ENCODE measurements around the gene B3GALT5.

Gene B3GALT5

DNA sequence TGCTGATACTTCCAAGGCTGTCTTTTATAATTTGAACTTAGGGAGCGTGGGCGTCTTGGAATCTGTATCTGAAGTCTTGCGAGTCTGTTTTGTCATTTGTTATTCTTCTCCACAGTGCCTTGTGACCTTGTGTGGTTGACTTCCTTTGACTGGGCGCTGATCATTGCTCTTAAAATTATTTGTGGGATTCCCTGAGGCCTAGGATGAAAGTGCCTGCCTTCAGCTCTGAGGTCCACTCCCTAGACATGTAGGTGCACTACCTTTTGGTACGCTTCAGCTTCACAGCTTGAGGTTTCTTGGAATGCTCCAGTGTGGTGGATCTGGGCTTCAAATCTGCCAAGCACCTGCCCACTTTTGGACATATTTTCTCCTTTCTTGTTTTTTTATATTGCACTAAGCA lies 82.0 kb downstream of the B3GALT5 start:
- DNase-seq (no peak), ATAC-seq (ENCODE audit: insufficient read depth, low read depth) (no peak)
- H3K4me2 ChIP-seq (ENCODE audit: insufficient read depth, low read length), result no peak overlapping the region
- no peaks in the 10 kb centered on the region for H3K79me2 ChIP-seq (ENCODE audit: insufficient read depth, low read length)
- H4K20me1 ChIP-seq (ENCODE audit: insufficient read depth, low read length), result no peaks in the 10 kb centered on the region
- peaks cover 3% of the 10 kb centered on the region for H3K27me3 ChIP-seq (ENCODE audit: insufficient read depth, low read length, poor library complexity)
- no peaks in the 10 kb centered on the region for H3K9me3 ChIP-seq (ENCODE audit: insufficient read depth, low read length, severe bottlenecking)
- H3K27ac ChIP-seq (ENCODE audit: low read length), result no peak overlapping the region
- TF ChIP-seq EZH2 (IDR thresholded peaks at IDR 0.05; ENCODE audit: borderline replicate concordance, low read depth, low read length, severe bottlenecking), result no peak
- TF ChIP-seq, protein P1, sequence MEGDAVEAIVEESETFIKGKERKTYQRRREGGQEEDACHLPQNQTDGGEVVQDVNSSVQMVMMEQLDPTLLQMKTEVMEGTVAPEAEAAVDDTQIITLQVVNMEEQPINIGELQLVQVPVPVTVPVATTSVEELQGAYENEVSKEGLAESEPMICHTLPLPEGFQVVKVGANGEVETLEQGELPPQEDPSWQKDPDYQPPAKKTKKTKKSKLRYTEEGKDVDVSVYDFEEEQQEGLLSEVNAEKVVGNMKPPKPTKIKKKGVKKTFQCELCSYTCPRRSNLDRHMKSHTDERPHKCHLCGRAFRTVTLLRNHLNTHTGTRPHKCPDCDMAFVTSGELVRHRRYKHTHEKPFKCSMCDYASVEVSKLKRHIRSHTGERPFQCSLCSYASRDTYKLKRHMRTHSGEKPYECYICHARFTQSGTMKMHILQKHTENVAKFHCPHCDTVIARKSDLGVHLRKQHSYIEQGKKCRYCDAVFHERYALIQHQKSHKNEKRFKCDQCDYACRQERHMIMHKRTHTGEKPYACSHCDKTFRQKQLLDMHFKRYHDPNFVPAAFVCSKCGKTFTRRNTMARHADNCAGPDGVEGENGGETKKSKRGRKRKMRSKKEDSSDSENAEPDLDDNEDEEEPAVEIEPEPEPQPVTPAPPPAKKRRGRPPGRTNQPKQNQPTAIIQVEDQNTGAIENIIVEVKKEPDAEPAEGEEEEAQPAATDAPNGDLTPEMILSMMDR (IDR thresholded peaks at IDR 0.05; ENCODE audit: borderline replicate concordance, extremely low read depth, low read length, poor library complexity, severe bottlenecking), result no peak
- H2AFZ ChIP-seq (ENCODE audit: low read depth, low read length), result no peak overlapping the region
- no peaks in the 10 kb centered on the region for H3K4me1 ChIP-seq (ENCODE audit: insufficient read depth, low read length)
- H3K4me3 ChIP-seq (ENCODE audit: low read depth in 1 of 2, low read length in 2 of 2), result no peak overlapping the region
- H3K36me3 ChIP-seq (ENCODE audit: insufficient read depth, low read length), result no peaks in the 10 kb centered on the region
- no peak overlapping the region for H3K9ac ChIP-seq (ENCODE audit: low read depth, low read length)

DNA sequence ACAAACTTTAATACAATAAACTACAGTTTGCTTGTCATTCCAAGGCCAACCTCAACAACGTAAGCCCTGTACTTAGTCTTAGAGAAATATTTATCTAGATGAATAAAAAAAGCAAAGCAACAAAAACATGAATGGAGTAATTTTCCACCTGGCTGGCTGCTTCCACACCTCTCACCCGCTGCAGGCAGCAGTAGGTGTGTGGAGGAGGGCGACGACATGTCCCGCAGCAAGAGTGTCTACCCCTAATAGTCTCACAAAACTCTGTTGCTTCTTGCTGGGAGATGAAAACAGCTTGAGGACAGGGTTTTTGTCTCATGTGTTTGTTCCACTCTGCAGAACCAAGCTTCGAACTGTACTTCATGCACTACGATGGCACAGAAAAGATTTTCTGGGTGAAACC lies 83.5 kb downstream of the B3GALT5 start:
- H4K20me1 ChIP-seq (ENCODE audit: insufficient read depth, low read length), result no peaks in the 10 kb centered on the region
- no peaks in the 10 kb centered on the region for H3K4me1 ChIP-seq (ENCODE audit: insufficient read depth, low read length)
- ATAC-seq (ENCODE audit: insufficient read depth, low read depth), result no peak
- no peaks in the 10 kb centered on the region for H3K79me2 ChIP-seq (ENCODE audit: insufficient read depth, low read length)
- H2AFZ ChIP-seq (ENCODE audit: low read depth, low read length), result no peak overlapping the region
- H3K4me3 ChIP-seq (ENCODE audit: low read depth in 1 of 2, low read length in 2 of 2), result no peak overlapping the region
- no peak overlapping the region for H3K4me2 ChIP-seq (ENCODE audit: insufficient read depth, low read length)
- no peak for DNase-seq
- TF ChIP-seq, protein P1 (IDR thresholded peaks at IDR 0.05; ENCODE audit: borderline replicate concordance, extremely low read depth, low read length, poor library complexity, severe bottlenecking), result no peak
- TF ChIP-seq EZH2 (IDR thresholded peaks at IDR 0.05; ENCODE audit: borderline replicate concordance, low read depth, low read length, severe bottlenecking), result no peak
- H3K27me3 ChIP-seq (ENCODE audit: insufficient read depth, low read length, poor library complexity), result peaks cover 3% of the 10 kb centered on the region
- H3K36me3 ChIP-seq (ENCODE audit: insufficient read depth, low read length), result no peaks in the 10 kb centered on the region
- no peaks in the 10 kb centered on the region for H3K9me3 ChIP-seq (ENCODE audit: insufficient read depth, low read length, severe bottlenecking)
- no peak overlapping the region for H3K27ac ChIP-seq (ENCODE audit: low read length)
- H3K9ac ChIP-seq (ENCODE audit: low read depth, low read length), result no peak overlapping the region

DNA sequence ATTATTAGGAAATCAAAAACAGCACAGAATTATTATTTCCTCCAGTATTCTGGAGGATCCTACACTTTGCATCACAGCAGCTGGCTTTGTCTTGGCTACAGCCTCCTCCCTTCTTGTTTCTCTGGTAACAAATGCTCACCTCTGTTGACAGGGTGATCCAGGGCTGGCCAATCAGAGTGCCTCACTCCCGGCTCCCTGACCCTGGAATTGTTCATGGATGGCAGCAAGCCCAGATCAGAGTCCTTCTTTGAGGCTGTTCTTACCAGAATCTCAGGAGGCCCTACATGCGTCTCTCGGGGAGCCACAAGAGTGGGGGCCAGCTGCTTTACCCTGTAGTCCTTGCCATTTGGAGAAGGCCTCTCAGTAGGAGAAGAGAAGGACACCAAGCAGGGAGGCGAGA lies 83.9 kb downstream of the B3GALT5 start:
- DNase-seq (no peak), ATAC-seq (ENCODE audit: insufficient read depth, low read depth) (no peak)
- Histone ChIP-seq H2AFZ (ENCODE audit: low read depth, low read length) (no peak overlapping the region), H3K4me2 (ENCODE audit: insufficient read depth, low read length) (no peak overlapping the region), H3K27me3 (ENCODE audit: insufficient read depth, low read length, poor library complexity) (peaks cover 3% of the 10 kb centered on the region), H3K4me3 (ENCODE audit: low read depth in 1 of 2, low read length in 2 of 2) (no peak overlapping the region), H3K79me2 (ENCODE audit: insufficient read depth, low read length) (no peaks in the 10 kb centered on the region), H4K20me1 (ENCODE audit: insufficient read depth, low read length) (no peaks in the 10 kb centered on the region), H3K4me1 (ENCODE audit: insufficient read depth, low read length) (no peaks in the 10 kb centered on the region), H3K36me3 (ENCODE audit: insufficient read depth, low read length) (no peaks in the 10 kb centered on the region), H3K9me3 (ENCODE audit: insufficient read depth, low read length, severe bottlenecking) (no peaks in the 10 kb centered on the region), H3K27ac (ENCODE audit: low read length) (no peak overlapping the region), H3K9ac (ENCODE audit: low read depth, low read length) (no peak overlapping the region)
- TF ChIP-seq EZH2 (IDR thresholded peaks at IDR 0.05; ENCODE audit: borderline replicate concordance, low read depth, low read length, severe bottlenecking), result no peak
- TF ChIP-seq, protein P1 (IDR thresholded peaks at IDR 0.05; ENCODE audit: borderline replicate concordance, extremely low read depth, low read length, poor library complexity, severe bottlenecking), result no peak

DNA sequence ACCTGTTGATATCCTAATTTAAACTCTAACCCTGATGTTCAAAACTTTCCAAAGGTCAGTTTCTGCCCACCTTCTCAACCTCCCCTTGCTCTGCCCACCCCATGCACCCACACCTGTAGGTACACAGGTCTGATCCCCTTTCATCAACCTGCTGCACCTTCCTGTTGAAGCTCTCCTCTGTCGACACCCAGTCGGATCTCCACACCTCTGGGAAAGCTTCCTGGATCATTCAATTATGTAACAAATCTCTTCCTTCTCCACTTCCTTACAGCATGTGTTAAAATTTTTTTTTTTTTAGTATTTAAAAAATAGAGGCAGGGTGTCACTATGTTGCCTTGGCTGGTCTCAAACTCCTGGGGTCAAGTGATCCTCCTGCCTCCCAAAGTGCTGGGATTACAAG lies 87.6 kb downstream of the B3GALT5 start:
- Histone ChIP-seq H3K79me2 (ENCODE audit: insufficient read depth, low read length) (no peaks in the 10 kb centered on the region), H3K9ac (ENCODE audit: low read depth, low read length) (no peak overlapping the region), H3K4me3 (ENCODE audit: low read depth in 1 of 2, low read length in 2 of 2) (no peak overlapping the region), H3K27ac (ENCODE audit: low read length) (no peak overlapping the region), H3K36me3 (ENCODE audit: insufficient read depth, low read length) (no peaks in the 10 kb centered on the region), H2AFZ (ENCODE audit: low read depth, low read length) (no peak overlapping the region), H3K27me3 (ENCODE audit: insufficient read depth, low read length, poor library complexity) (peaks cover 3% of the 10 kb centered on the region), H3K4me2 (ENCODE audit: insufficient read depth, low read length) (no peak overlapping the region), H3K9me3 (ENCODE audit: insufficient read depth, low read length, severe bottlenecking) (no peaks in the 10 kb centered on the region), H3K4me1 (ENCODE audit: insufficient read depth, low read length) (no peaks in the 10 kb centered on the region), H4K20me1 (ENCODE audit: insufficient read depth, low read length) (no peaks in the 10 kb centered on the region)
- no peak for TF ChIP-seq EZH2 (IDR thresholded peaks at IDR 0.05; ENCODE audit: borderline replicate concordance, low read depth, low read length, severe bottlenecking)
- TF ChIP-seq, protein P1 (IDR thresholded peaks at IDR 0.05; ENCODE audit: borderline replicate concordance, extremely low read depth, low read length, poor library complexity, severe bottlenecking), result no peak
- DNase-seq (no peak), ATAC-seq (ENCODE audit: insufficient read depth, low read depth) (no peak)

All from DND-41 (cell line).